HG03565 (cell line): ENCODE data around the gene KLHL13.
"Not testable (repeated sequence)": the region's sequence is repeated elsewhere in the genome, so short reads cannot be mapped to it uniquely, and the experiment has no call there.

Experiments
- ATAC-seq: cut with Tn5 transposase; IDR thresholded peaks from one replicate; pipeline ENCODE4 v1.9.1; 2021; ENCODE audit warnings: mild to moderate bottlenecking, moderate library complexity; ENCODE audit not compliant: unreplicated experiment

Gene KLHL13, protein sequence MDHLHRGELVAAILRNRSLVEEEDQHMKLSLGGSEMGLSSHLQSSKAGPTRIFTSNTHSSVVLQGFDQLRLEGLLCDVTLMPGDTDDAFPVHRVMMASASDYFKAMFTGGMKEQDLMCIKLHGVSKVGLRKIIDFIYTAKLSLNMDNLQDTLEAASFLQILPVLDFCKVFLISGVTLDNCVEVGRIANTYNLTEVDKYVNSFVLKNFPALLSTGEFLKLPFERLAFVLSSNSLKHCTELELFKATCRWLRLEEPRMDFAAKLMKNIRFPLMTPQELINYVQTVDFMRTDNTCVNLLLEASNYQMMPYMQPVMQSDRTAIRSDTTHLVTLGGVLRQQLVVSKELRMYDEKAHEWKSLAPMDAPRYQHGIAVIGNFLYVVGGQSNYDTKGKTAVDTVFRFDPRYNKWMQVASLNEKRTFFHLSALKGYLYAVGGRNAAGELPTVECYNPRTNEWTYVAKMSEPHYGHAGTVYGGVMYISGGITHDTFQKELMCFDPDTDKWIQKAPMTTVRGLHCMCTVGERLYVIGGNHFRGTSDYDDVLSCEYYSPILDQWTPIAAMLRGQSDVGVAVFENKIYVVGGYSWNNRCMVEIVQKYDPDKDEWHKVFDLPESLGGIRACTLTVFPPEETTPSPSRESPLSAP

DNA sequence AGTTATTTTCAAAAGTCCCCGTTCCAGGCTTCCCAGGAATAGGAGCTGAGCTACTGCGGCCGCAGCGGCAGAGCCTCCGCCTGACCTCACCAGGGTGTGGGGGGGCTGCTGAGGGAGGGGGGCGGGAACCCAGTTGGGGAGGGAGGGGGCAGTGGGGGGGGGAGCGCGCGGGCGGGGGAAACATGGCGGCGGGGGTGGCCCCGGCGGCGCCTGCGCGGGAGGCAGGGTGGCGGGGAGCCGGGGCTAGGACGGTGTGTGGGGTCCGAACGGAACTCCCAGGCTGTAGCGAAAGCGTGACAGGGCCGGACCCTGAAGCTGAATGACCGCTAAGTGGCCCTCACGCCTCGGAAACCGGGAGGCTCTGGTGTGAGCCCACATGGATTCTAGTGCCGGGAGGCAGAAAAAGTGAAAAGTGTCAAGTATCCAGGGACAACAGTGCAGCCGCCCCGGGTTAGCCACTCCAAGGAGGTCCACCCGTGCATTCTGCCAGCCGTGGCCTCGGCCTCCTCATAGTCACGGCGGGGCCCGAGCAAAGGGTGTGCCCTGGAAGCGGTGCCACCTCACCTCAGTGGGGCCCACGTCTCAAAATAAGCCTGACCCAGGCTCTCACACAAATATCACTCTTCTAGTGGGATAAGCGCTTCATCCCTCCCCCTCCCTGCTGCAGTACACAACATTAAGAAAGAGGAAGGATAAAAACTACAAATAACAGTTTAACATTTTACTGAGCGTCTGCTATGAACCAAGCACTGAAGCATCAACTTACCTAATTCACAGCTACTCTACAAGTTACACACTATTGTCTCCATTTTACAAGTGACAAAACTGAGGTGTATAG lies at the start of gene KLHL13:
TSS of gene KLHL13 (minus strand) at position 98 of the 838 bp plus-strand sequence. CDS start 88,337 bp downstream, outside the sequence.
- no peak for ATAC-seq

DNA sequence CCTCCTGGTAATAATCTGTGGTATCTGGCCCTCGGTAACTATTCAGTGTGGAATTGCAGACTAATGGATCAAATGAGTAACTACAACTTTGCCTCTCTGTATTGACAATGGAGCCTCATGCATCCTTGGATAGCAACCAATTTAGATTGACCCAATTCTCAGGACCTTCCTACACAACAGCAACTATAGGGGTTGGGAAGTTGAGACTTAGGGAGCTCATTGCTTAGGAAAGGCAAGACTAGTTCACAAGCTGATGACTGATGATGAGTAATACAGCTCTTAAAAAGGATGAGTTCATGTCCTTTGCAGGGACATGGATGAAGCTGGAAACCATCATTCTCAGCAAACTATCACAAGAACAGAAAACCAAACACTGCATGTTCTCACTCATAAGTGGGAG lies 47.5 kb upstream of the KLHL13 start:
- ATAC-seq: no peak

DNA sequence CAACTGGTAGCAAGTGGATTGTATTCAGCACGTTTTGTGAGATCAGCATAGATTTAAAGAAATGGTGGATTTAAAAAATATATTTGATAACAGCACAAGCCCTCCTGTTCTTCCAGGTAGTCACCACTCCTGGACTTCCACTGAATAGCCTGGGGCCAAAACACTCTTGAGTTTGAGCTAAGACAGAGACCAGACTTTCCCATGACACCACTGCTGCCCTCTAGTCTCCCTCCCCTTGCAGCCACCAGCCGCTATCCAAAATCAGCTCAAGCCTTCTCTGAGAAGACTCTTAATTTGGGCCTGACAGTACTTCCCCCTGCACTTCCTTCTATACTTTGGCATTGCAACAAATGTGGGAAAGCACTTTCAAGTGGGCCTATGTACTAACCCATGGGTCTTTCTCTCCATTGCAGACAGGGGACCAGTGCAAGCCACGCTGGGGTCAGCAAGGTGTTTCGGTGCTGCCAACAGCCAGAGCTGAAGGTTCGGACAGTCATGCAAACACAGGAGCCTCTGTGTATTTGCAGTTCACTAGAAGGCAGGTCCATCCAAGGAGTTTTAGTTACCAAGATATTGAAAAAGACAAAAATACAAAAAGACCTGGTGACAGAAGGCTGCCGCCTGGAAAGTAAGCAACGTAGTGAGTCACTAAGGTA lies 40.5 kb upstream of the KLHL13 start:
- ATAC-seq: no peak

DNA sequence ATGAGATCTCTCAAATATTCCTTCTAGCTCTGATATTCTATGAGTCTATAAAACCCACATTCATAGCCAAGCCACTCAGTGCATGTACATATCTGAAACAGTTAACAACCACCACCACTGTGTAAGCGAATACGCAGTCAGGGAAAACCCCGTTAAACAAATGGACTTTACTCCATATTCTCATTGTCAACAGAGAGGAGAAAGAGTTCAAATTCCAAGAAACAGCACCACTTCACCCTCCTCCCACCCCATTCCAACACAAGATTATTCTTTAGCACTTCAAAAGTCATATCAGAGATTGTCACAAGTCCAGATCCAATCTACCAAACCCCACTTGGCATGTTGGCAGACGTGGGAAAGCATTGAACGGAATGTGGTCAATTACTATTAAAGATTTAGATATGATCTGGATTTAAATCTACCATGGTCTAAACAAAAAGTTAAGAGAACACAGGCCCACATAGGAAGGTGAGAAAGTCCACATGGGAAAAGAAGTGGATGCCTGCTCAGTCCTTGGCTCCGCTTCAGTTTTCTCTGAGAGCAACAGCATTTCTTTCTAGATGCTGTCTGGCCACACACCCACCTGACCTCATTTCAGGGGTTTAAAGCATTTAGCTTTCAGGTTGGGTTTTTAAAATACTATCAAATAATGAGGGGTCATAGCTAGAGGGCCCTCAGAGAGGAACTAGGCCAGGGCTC lies 39.8 kb upstream of the KLHL13 start:
- no peak for ATAC-seq

DNA sequence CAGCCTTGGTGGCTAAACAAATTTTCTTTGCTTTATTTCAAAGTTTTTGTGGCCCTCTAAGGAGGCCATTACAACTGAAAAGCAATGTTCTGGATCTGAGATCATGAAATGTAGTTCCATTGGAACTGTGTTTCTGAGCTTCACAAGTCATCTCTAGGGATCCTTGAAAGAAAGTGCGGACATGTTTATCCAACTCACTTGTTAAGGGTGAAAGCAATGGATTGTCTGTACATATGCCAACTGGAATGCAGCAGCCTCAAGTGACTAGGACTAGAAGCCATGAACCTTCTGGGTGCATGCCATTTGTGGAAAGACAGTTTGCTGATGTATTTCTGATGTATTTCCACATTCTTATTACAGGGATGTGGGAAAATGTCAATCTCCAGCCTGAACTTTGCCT lies 36.7 kb upstream of the KLHL13 start:
- no peak for ATAC-seq

DNA sequence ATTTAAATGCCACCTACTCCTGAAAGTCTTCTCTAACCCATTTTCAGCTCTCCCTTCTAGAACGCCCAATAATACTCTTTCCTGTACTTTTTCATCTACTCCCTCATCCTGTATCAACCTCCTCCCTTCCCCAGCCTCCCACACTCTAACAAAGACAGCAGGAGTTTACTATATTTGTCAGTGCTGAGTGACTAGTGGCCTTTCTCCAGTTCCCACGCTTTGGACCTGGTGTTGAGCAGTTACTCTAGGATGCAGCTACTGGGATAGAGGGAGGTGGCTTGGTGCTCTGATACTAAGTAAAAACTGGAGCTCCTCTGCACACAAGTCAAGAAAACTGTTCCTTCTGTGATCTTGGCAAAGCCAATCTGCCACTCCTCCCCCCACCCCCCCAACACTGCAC lies 36.1 kb upstream of the KLHL13 start:
- no peak for ATAC-seq

DNA sequence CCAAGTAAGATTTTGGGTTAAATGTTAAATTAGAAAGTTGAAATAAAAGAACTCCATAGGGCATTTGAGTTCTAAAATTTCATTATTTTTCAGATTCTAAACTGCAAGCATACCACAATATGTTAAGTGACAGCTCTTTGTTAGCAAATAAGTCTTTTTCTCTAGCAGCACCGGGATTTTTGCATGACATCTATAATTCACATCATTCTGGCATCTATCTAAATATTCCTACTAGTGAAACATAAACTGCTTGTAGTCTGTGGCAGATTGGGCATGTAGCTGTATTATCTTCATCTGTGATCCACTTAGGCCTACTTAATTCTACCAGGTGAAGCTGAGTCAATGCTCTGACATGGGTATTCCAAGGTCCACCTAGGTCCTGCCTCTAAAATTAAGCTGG lies 32.1 kb upstream of the KLHL13 start:
- no peak for ATAC-seq

DNA sequence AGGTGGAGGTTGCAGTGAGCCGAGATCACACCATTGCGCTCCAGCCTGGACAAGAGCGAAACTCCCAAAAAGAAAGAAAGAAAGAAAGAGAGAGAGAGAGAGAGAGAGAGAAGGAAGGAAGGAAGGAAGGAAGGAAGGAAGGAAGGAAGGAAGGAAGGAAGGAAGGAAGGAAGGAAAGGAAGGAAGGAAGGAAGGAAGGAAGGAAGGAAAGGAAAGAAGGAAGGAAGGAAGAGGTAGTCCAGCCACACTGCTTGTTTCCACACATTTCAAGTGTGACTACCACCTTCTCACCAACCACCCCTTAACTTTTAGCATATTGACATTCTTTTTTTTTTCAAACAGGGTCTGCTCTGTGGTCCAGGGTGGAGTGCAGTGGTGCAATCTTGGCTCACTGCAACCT lies 31.2 kb upstream of the KLHL13 start:
- ATAC-seq: not testable (repeated sequence)

DNA sequence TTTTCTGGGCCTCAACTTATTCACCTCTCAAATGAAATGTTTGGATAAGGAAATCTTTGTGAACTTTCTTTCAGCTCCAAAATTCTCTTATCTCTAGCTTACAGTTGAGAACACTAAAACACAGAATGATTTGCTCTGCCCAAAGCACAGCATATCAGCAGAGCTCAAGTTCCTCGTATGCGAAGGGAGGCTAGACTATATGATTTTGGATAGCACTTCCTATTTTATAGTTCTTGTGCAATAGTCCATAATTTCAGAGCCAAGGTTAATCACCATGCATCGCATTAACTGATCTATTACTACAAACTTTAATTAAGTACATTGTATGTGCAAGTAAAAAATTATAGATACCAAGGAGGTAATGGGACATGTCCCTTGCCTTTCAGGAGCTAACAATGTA lies 27.0 kb upstream of the KLHL13 start:
- no peak for ATAC-seq

DNA sequence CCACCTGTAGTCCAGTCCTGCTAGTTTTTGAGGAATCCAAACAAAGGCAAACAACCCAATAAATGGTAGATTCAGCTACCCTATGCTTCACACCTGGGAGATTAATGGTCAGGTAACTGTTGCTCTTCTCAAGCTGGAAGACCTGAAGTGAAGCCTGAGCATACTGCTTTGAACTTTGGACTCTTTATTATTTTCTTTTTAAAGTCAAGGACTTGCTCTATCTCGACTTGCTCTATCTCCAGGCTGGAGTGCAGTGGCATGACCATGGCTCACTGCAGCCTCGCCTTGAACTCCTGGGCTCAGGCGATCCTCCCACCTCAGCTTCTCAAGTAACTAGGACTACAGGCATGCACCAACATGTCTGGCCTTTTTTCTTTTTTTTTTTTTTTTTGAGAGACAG lies 14.7 kb upstream of the KLHL13 start:
- no peak for ATAC-seq

DNA sequence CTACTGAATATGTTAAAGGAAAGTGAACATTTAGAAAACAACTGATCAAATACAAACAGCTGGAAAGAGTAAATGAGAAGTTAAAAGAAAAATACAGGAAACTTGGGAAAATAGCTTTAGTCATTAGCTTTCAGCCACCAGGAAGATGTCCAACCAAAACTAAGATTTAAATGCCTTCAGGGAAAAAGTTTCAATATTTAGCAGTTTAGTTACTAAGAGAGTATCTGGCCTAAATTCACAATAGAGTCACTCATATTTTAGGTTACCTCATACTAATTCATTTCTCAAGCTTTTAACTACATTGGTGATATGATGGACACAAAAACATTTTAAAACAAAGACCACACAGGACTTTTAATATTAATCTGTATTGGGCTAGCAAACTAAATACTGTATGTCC lies 13.1 kb upstream of the KLHL13 start:
- ATAC-seq: no peak

DNA sequence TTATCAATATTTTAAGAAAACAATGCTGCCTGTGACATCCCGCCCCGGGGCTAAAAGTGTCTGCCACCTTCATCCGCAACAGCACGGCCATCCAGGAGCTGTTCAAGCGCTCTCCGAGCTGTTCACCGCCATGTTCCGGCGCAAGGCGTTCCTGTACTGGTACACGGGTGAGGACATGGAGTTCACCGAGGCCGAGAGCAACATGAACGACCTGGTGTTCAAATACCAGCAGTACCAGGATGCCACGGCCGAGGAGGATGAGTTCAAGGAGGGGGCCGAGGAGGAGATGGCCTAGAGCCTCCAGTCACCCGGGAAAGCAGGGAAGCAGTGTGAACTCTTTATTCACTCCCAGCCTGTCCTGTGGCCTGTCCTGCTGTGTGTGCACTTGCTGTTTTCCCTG lies 12.1 kb upstream of the KLHL13 start:
- no peak for ATAC-seq

DNA sequence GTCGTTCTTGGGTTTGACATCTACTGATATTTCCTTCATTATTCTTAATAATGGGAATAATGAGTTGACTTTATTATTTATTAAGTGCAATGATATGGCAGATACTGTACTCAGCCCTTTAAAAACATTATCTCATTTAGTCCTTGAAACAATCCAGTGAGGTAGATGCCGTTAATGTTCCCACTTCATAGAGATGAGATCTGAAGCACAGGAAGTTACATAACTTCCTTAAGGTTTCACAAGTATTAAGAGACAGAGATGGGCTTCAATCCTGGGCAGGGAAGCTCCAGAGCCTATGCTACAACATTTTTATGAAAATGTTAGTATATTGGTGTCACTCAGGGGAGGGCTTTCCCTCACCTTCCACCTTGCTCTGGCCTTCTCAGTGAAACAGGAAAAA lies 9.7 kb upstream of the KLHL13 start:
- ATAC-seq: no peak

DNA sequence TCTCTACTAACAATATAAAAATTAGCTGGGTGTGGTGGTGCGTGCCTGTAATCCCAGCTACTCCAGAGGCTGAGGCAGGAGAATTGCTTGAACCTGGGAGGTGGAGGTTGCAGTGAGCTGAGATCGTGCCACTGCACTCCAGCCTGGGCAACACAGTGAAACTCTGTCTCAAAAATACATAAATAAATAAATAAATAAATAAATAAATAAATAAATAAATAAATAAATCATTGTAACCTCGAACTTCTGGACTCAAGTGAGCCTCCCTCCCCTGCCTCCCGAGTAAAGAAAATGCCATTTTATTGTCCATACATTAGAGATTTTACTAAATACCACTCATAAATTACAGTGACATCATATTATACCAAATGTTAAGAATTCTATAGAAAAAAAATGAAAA lies 7.6 kb upstream of the KLHL13 start:
- ATAC-seq: not testable (repeated sequence)

DNA sequence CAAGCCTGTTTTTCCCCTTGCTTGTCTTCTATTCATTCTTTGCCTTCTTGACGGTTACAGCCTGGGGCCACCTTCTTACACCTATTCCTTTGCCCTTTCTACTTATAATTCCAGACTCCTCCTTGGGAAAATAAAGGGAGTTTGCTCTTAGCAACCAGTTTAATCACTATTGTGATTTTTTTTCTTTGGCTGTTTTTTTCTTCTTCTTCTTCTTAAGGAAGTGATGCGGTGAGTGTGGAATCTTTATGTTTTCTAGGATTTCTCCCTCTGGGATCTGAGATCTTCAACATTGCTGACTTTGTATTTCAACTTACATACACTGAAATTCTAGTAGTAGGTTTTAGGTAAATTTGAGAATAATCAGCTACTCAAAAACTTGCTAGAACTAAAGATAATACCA lies 1.1 kb upstream of the KLHL13 start:
- no peak for ATAC-seq

DNA sequence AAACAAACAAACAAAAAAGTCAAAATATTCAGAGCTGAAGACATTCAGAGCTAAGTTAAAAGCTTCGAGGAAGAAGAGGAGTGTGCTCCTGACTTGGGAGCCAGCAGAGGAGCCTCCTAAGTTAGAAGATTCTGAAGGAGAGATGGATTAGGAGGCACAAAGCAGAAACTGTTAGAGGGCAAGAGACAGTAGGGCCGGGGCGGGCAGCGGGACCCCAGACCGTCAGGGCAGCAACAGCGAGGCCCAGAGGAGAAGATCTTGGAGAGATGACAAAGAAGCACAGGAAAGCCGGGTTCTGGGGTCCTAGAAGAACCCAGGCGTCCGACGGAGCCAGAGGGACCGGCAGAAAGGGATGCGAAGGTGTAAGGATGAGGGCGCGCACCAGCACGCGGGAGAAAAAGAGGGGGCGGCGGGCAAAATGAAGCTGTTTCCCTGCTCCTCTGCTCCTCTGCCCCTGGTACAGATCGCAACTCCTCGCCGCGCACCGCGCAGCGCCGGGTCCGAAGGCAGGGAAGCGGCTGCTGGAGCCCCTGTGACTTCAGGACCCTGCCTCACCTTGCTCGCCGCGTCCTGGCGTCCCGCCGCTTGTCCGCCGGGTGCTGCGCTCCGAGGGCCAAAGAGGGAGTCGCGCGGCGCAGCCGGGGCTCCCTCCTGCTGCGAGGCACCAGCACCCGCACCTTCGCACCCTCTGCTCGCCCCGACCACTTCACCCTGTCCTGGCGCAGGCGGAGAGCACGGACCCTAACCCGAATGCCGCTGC lies 477 bp downstream of the KLHL13 start:
- ATAC-seq: no peak

DNA sequence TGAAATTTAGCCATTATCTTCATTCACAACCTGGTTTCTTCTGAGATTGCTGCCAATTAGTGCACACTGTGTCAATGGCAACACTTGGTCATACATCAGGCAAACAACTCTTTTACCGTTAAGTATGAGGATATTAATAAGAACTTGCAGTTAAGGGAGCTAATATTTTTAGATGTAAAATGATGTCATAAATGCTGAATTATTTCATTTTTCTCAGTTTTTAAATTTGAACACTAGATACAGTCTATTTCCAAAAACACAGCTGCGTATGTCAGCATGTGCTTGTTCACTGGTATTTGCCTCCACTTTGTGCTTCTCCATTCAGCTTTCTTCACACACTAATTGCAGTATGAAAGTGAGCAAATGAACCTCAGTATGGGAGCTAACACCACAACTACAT lies 1.6 kb downstream of the KLHL13 start:
- ATAC-seq: no peak

DNA sequence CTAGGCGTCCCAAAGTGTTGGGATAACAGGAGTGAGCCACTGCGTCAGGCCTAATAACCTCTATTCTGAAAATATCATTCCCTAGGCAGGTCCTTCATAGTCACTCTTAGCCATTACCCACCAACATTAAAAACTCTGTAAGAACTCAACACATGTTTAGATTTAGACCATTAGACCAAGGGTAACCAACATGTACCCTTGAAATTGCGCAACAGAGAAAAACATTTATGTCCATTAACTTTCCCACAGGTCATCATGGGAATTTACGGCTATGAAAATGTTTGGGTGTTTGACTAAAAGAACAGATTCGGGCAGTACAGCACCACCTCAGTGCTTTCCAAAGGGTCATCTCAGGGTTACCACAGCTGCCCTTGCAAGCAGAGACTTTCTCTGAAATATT lies 7.5 kb downstream of the KLHL13 start:
- no peak for ATAC-seq

DNA sequence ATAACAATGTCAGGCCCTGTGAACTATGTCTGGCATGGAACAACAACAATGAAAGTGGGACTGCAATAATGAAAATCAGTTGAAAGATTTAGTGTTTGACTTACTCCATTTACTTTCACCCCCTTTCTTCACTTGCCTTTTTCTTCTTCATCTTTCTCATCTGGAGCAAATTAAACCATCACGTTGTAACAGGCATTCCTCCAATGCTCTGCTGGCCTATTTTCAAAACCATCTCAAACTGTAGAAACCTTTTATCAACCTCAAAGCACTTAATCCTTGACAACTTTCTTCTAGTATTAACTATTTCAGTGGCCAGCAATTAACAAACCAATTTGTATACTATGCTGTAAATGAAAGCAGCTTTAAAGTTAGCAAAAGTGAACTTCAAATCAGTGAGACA lies 8.3 kb downstream of the KLHL13 start:
- no peak for ATAC-seq

DNA sequence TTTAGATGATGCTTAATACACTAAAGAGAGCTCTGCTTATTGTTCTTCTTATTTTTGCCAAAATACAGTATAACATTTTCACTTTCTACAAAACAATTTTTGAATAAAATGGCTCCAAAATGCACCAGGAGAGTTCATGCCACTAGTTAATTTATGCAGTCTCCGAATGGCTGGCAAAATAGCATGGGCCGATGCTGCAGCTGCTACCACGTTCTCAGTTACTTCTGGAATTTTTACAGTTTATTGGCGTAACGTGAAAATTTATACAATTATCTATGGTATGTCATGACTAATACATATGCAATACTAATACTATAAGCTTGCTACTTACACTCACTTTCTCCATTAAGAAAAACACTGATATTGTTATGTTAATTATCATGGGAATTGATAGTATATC lies 16.5 kb downstream of the KLHL13 start:
- ATAC-seq: no peak
